GM21390 (cell line): ENCODE data around the gene RPL26.

Experiments
- ATAC-seq: cut with Tn5 transposase; IDR thresholded peaks from one replicate; pipeline ENCODE4 v1.9.1; 2021; ENCODE audit not compliant: unreplicated experiment

Gene RPL26

DNA sequence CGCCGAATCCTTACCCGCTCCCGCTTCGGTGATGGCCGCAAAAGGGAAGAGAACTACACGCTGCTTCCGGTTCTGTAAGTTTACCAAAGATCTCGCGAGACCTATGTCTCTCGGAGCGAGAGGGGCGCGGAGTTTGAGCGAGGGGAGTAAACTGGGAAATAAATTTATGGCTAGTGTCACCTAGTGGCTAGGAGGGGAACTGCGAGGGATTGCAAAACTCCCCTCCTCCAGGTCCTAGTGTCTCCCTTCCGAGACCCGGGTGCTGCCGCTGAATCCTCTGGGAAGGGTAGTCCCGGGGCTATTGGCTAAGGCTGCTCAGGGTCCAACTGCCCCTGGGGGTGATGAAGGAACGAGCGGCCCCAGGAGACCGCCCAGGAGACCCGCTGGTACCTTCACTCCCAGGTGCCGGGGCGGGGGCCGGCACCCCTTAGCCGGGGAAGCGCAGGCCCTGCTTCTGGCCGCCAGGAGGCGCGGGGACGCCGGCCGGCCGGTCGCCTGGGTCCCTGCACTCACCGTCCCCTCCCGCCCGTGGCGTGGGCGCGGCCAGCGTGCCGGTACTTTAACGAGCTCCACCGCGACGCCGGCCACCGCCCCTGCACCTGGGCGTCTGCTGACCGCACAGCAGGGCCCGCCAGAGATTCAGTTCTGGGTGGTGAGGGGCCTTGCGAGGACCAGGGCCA is at the start of gene RPL26:
Gene RPL26, minus strand, starts transcription at position 51 of the 680 bp plus-strand sequence. CDS start 883 bp downstream, outside the sequence.
- ATAC-seq, result peak; percentile 80

DNA sequence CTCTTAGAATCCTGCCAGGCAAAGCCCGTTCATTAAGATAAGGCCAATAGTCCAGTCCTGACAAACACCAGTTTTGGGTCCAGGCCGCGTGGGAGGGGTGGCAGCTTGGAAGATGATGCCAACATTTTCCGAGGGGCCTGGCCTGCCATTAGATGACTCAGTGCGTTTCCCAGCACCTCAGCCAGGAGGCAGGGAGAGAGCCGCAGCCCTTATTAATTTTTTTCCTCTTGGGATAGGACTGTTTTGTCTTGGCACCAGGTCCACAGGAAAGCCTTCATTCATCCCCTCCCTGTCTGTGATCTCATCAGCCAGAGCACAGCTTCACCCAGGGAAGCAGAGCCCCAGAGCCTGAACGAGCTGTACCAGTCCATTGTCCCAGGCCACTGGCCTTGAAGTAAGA is 48.0 kb upstream of the RPL26 start:
- ATAC-seq, result no peak

- no peak for ATAC-seq
Observed at GRCh38 chr17:8426802-8427201, 43.8 kb upstream of the RPL26 start.

DNA sequence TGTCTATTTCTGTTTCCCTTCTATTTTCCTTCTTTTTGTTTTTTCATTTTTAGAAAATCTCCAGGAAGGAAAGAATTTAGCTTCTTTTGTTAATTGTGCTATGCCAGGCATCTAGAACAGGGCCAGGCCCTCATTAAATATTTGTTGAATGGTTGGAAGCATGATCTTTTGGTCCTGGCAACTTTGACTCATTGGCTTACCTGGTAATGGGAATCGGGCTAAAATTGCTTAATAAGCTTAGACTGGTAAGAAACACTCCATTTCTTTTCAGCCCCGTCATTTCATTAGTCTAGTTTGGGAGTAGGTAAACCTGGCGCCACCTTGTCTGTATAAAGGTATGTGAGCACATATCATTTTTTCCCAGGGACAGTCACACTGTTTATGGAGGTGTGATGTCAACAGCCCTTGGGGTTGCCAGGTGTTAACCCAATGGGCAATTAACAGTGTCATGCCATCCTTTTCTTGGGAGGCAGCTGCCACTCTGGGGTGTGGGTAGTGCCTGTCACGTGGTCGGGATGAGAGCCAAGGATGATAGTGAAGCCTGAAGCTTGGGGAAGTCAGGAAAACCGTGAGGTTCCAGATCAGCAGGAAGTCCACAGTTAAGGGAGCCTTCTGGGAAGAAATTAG is 43.2 kb upstream of the RPL26 start:
- no peak for ATAC-seq

- no peak for ATAC-seq
Observed at GRCh38 chr17:8421571-8421970, 38.6 kb upstream of the RPL26 start.

DNA sequence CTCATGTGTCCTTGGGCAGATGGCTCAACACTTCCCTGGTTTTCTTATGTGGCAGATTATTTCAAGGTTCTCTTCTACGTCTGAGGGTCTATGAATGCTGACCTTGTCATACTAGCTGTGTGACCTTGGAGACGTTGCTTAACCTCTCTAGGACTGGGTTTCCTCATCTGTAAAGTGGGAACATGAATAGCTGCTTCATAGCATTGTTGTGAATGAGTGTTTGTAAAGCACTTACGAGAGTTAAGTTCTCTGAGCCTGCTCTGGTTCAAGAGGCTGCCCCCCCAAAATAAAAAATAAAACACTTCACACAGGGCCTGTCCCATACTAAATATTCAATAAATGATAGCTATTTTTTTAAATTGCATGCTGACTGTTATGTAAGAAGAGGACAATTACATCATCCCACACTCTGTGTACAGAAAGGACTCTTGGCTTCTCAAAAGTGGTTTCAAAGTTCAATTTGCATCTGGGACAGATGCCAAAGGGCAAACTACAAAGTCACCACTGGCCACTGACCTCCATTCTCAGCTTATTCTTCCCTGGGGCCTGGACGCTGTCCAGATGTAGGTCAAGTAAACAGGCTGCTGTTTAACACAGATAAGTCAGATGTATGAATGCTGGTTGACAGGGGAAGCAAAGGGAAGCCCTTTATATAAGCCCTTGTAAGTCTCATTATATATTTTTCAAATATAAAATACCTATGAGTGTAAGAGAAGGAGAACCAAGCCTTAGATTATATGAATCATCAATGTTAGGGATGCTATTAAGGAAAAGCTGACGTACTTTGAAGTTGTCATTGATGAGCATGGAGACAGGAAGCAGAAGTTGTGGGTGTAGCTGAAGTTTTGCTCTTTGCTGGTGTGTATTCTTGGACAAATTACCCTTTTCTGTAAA is 37.3 kb upstream of the RPL26 start:
- ATAC-seq, result no peak

DNA sequence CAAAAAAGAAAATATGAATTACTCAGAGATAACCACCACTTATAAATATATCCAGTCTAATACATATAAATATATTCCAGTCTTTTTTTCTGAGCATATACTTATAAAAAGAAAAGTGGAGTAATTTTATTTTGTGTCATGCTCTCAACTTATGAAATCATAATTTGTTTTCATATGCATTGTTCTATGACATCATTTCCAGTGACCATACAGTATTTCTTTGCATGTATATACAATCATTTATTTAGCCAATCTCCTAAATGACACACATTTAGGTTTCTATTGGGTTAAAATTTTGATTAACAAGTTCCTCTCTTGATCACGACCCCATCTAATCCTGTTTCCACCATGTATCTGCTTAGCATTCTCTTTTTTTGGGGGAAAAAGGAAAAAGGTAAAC is 36.3 kb upstream of the RPL26 start:
- no peak for ATAC-seq

- no peak for ATAC-seq
Observed at GRCh38 chr17:8418471-8418870, 35.5 kb upstream of the RPL26 start.

DNA sequence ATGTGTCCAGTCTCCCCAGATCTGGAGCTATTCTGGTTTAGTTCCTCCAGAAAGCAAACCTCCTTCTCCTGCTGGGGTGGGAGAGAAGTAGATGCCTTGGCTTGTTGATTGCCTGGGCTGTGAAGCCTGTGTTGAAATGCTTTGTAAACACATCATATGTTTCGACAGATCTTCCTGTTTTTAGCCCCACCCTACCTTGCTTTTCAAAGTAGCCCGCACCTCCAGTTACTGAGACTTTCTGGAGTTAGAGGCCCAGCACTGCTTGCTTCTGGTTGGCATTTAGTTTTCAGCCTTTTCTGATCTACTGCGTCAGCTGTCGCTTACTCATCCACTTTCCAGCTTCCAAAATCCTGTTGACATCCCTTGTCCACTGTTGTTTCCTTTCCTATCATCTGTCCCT is 34.8 kb upstream of the RPL26 start:
- ATAC-seq, result no peak

DNA sequence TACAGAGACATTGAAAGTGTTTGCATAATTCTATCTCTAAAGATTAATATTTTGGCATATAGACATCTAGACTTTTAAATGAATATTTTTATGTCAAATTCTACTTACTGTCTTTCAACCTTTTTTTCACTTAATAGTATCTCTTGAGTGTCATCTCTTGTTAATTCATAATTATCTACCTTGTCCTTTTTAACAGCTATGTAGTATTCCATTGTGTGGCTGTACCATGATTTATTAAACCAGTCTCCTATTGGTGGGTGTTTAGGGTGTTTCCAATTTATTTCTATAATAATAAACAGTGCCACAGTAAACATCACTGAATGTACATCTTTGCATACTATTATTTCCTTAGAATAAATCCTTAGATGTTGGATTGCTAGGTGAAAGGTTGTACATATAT is 30.9 kb upstream of the RPL26 start:
- no peak for ATAC-seq

GRCh38 chr17:8413328-8413727 is 30.3 kb upstream of the RPL26 start:
- ATAC-seq, result no peak

GRCh38 chr17:8412089-8412488 is 29.1 kb upstream of the RPL26 start:
- ATAC-seq, result no peak

DNA sequence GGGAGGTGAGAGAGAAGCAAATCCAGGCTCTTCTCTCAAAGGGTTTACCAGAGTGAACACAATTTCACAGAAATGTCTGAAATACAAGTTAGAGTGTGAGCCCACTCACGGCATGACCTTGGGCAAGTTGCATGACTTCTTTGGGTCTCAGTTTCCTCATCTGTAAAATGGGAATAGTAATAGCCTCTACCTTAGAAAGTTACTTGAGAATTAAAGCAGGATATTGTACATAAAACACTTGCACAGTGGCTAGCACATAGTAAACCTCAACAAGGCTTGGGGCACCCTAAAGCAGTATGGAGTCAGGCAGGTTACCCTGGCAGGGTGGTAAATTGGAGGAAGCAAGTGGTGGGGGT is 27.9 kb upstream of the RPL26 start:
- no peak for ATAC-seq

DNA sequence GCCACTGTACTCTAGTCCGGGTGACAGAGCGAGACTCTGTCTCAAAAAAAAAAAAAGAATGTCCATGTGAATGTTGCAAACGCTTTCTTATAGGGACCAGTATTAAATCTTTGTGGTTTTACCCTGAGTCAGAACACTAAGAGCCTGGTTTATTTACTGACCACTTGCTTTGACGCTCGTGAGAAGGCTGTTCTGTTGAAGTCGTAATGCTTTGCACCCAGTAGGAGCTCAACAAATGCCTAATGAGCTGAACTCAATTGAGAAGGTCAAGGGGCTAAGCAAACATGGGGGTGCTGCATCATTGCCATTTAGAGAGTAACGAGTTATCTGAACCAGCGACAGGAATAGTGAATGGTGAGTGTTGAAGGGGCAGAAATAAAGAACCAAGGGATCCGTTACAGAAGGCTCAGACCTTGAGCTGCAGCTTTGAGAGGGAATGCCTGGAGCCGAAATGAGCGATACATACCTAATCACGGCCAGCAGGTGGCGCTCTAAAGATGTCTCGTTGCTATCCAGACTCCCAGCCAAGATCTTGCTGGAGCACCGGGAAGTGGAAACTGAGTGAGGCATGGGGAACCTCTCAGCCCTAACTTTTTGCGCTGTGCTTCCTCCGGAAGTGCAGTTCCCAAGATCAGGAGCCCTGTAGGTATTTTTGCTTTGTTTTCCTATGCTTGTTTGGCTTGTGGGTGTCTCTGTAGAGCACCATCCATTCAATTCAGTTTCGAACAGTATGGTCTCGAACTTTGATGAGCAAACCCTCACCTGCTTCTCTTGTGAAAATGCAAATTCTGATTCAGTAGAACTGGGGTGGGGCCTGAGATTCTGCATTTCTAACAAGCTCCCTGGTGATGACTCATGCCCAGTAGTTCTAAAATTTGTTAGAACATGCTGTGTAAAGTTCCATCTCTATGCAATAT is 27.2 kb upstream of the RPL26 start:
- no peak for ATAC-seq

GRCh38 chr17:8408371-8408770 is 25.4 kb upstream of the RPL26 start:
- no peak for ATAC-seq

DNA sequence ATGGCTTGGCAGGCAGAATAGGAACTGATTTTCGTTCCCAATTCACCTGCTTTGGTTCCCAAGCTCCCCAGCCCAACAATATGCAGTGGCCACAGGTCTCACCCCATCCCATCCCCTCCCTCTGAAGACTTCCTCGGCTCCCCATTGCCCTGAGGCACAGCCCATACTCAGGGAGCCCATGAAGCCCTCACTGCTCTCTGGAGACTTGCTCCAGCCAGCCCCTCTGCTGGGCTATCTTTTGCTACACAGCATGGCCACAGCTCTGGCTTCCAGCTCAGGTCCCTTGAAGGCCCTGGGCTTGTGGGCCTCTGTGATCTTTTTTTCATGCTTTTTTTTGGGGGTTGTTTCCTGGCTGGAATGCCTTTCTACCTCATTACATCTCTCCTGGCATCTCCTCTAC is 23.2 kb upstream of the RPL26 start:
- ATAC-seq, result no peak

DNA sequence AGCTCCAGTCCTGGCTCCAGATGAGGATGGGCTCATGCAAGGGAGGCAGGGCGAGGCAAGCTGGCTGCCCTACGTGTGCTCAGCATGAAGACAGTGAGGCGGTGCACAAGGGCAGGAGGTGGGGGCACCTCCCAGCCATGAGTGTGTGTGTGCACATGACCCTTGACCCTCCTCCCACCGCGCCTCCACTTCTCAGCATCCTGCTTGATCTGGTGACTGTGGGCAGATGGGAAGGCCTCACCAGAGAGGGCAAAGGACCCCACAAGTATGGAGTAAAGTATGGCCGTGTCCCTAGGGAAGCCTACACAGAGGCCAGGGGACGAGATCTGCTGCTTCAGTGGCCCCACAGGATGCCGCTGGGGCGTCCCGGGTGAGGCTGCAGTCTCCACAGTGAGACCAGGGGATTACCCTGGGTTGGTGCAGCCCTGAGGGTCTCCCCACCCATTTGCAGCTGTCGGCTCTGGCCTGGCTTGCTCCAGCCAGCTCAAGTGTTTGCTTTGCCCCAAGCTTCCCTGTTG is 22.6 kb upstream of the RPL26 start:
- no peak for ATAC-seq

DNA sequence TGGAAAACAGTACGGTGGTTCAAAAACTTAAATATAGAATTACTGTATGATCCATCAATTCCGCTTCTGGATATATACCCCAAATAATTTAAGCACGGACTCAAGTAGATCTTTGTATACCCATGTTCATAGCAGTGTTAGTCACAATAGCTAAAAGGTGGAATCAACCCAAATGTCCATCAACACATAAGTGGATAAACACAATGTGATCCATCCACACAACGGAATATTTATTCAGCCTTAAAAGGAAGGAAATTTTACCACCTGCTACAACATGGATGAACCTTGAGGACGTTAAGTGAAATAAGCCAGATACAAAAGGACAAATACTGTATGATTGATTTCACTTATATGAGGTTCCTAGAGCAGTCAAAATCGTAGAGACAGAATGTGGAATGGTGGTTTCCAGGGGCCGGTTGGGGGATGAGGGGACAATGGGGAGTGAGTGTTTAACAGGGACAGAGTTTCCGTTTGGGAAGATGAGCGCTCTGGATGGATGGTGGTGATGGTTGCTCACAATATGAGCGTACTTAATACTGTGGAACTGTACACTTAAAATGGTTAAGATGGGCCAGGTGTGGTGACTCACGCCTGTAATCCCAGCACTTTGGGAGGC is 20.0 kb upstream of the RPL26 start:
- no peak for ATAC-seq

DNA sequence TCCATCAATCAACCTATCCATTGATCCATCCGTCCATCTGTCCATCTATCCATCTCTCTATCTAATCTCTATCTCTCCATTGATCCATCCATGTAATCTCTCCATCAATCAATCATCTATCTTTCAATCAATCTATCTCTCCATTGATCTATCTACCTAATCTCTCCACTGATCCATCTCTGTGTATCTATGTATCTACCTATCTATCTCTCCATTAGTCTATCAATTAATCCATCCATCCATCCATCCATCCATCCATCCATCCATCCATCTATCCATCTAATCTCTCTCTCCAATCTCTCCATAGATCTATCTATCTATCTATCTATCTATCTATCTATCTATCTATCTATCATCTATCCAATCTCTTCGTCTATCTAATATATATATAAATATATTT is 18.1 kb upstream of the RPL26 start:
- no peak for ATAC-seq

GRCh38 chr17:8398980-8399379 is 16.0 kb upstream of the RPL26 start:
- ATAC-seq, result no peak
